DOHH2 (cell line): ENCODE measurements around the gene GYG2.

ENCODE experiments used
- H3F3A ChIP-seq: fragments of 200-600 bp; sonication (generic), shearing (Covaris generic); 2 replicates; pipeline ENCODE4 v1.6.0; 2016; ENCODE audit warnings: antibody characterized with exemption, mild to moderate bottlenecking; ENCODE audit not compliant: control insufficient read depth, insufficient read depth
- H3K27ac ChIP-seq: fragments of 200-600 bp; sonication (generic); 2 replicates; pipeline ENCODE4 v1.5.1; 2014; ENCODE audit warnings: low read depth, mild to moderate bottlenecking, low read length, moderate library complexity
- H3K27me3 ChIP-seq: fragments of 200-600 bp; sonication (generic); 2 replicates; pipeline ENCODE4 v1.6.1; 2014; ENCODE audit warnings: mild to moderate bottlenecking, low read length, mixed read lengths; ENCODE audit not compliant: control insufficient read depth
- H3K36me3 ChIP-seq: fragments of 200-600 bp; sonication (generic); 2 replicates; pipeline ENCODE4 v1.6.1; 2014; ENCODE audit warnings: mild to moderate bottlenecking, low read length, moderate library complexity, mixed read lengths; ENCODE audit not compliant: control insufficient read depth
- H3K4me1 ChIP-seq: fragments of 200-600 bp; sonication (generic); 2 replicates; pipeline ENCODE4 v1.6.1; 2014; ENCODE audit warnings: mild to moderate bottlenecking, low read length, mixed read lengths; ENCODE audit not compliant: control insufficient read depth
- H3K4me2 ChIP-seq: fragments of 200-600 bp; sonication (generic); 2 replicates; pipeline ENCODE4 v1.6.0; 2014; ENCODE audit warnings: mild to moderate bottlenecking, low read length, moderate library complexity
- H3K4me3 ChIP-seq: fragments of 200-600 bp; sonication (generic); 2 replicates; pipeline ENCODE4 v1.5.1; 2014; ENCODE audit warnings: mild to moderate bottlenecking, low read length, mixed read lengths
- H3K79me2 ChIP-seq: fragments of 200-600 bp; sonication (generic); 2 replicates; pipeline ENCODE4 v1.6.1; 2014; ENCODE audit warnings: mild to moderate bottlenecking, low read length, mixed read lengths; ENCODE audit not compliant: control insufficient read depth
- H3K9me2 ChIP-seq: fragments of 200-600 bp; sonication (generic); replicated peaks from 2 replicates; pipeline ENCODE4 v1.6.1; 2014; ENCODE audit warnings: mild to moderate bottlenecking, low read length, mixed read lengths; ENCODE audit not compliant: control insufficient read depth
- H3K9me3 ChIP-seq: fragments of 200-600 bp; sonication (generic); 2 replicates; pipeline ENCODE4 v1.6.1; 2014; ENCODE audit warnings: antibody characterized with exemption, low read length, mixed read lengths; ENCODE audit not compliant: control insufficient read depth, insufficient read depth
- H4K20me1 ChIP-seq: fragments of 200-600 bp; sonication (generic); 2 replicates; pipeline ENCODE4 v1.6.0; 2014; ENCODE audit warnings: low read depth, mild to moderate bottlenecking, antibody characterized with exemption, low read length, moderate library complexity; ENCODE audit not compliant: control insufficient read depth, insufficient read depth
- EZH2phosphoT487 ChIP-seq: fragments of 200-600 bp; sonication (generic); IDR thresholded peaks from 2 replicates; pipeline ENCODE4 v1.6.1; 2017; ENCODE audit warnings: borderline replicate concordance, mild to moderate bottlenecking, antibody characterized with exemption, low read length, moderate library complexity, mixed read lengths
- TF ChIP-seq, protein P1 (sequence below): fragments of 200-600 bp; sonication (generic); IDR thresholded peaks from one replicate; pipeline ENCODE4 v1.5.1; 2014; ENCODE audit warnings: antibody characterized with exemption, mild to moderate bottlenecking, low read depth, low read length; ENCODE audit not compliant: poor library complexity, severe bottlenecking

GYG2 gene

DNA sequence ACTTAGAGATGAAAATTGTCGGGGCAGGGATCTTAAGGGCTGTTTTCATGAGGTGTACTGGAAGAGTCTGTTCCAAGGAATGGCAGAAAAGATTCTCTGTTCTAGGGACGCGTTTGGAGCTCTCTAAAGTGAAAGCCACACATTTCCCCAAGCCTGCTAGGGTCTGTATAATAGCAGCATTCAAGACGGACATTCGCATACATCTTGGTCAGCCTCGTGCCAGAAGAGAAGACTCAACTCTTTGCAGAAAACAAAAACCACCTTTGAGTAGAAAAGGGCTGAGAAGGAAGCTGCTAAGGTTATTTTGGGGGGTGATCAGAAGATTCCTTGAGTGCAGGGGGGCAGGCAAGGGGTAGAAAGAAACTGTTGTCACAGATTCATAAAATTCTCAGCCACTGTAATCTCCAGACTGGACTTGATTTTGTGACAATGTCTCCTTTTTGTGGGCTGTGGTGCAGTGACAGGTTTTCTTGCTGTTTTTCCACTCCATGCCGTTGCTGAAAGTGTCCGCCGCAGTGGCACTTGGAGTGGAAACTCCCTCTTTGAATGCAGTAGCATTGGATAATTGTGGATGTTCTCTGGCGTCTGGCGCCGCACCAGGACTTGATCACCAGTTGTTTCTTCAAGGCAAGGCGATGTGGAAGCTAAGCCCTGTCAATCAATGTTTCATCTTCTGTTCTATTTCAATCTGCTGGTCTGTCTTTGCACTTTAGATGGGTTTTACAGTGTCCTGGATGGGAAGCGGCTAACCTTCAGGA is 2.9 kb downstream of the GYG2 start:
- H3K9me2 ChIP-seq, result no peaks in the 10 kb centered on the region
- no peak overlapping the region for H3K27ac ChIP-seq
- H4K20me1 ChIP-seq, result no peaks in the 10 kb centered on the region
- no peaks in the 10 kb centered on the region for H3K36me3 ChIP-seq
- H3K79me2 ChIP-seq, result no peaks in the 10 kb centered on the region
- H3F3A ChIP-seq, result no peaks in the 10 kb centered on the region
- TF ChIP-seq, protein P1, sequence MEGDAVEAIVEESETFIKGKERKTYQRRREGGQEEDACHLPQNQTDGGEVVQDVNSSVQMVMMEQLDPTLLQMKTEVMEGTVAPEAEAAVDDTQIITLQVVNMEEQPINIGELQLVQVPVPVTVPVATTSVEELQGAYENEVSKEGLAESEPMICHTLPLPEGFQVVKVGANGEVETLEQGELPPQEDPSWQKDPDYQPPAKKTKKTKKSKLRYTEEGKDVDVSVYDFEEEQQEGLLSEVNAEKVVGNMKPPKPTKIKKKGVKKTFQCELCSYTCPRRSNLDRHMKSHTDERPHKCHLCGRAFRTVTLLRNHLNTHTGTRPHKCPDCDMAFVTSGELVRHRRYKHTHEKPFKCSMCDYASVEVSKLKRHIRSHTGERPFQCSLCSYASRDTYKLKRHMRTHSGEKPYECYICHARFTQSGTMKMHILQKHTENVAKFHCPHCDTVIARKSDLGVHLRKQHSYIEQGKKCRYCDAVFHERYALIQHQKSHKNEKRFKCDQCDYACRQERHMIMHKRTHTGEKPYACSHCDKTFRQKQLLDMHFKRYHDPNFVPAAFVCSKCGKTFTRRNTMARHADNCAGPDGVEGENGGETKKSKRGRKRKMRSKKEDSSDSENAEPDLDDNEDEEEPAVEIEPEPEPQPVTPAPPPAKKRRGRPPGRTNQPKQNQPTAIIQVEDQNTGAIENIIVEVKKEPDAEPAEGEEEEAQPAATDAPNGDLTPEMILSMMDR, result no peak
- TF ChIP-seq EZH2phosphoT487, result no peak
- H3K4me1 ChIP-seq, result no peaks in the 10 kb centered on the region
- no peaks in the 10 kb centered on the region for H3K27me3 ChIP-seq
- H3K4me2 ChIP-seq, result no peak overlapping the region
- H3K9me3 ChIP-seq, result no peaks in the 10 kb centered on the region
- no peak overlapping the region for H3K4me3 ChIP-seq

DNA sequence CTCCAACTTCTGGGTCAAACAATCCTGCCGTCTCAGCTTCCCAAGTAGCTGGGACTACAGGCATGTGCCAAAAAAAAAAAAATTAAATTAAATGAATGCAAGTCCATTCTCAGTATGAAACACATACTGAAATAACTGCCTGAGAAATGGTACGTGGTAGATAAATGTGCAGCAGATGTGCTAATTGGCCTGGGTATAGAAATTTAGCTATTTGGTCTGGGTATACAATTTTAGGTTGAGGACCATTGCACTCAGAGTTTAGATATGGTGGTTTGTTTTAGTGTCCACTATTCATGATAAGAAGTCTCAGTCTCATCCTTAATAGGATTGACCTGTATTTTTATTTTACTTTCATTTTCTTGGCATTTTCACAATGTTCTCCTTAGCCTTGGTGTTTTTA is 9.2 kb downstream of the GYG2 start:
- H3K4me3 ChIP-seq, result no peak overlapping the region
- no peaks in the 10 kb centered on the region for H3K4me1 ChIP-seq
- no peak for TF ChIP-seq EZH2phosphoT487
- TF ChIP-seq, protein P1, result no peak
- H4K20me1 ChIP-seq, result no peaks in the 10 kb centered on the region
- no peak overlapping the region for H3K4me2 ChIP-seq
- H3K9me3 ChIP-seq, result no peaks in the 10 kb centered on the region
- H3K27ac ChIP-seq, result no peak overlapping the region
- H3F3A ChIP-seq, result no peaks in the 10 kb centered on the region
- no peaks in the 10 kb centered on the region for H3K27me3 ChIP-seq
- no peaks in the 10 kb centered on the region for H3K36me3 ChIP-seq
- no peaks in the 10 kb centered on the region for H3K79me2 ChIP-seq
- no peaks in the 10 kb centered on the region for H3K9me2 ChIP-seq

DNA sequence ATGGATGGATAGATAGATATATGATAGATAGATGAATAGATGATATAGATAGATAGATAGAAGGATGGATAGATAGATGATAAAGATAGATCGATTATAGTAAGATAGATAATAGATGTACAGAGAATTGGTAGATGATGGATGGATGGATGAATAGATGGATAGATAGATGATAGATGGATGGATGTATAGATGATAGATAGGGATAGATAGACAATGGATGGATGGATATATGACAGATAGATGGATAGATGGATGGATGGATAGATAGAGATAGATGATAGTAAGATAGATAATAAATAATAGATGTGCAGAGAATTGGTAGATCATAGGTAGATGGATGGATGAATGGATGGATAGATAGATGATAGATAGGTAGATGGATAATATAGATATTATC is 12.2 kb downstream of the GYG2 start:
- H3K9me2 ChIP-seq, result no peaks in the 10 kb centered on the region
- H3K79me2 ChIP-seq, result no peaks in the 10 kb centered on the region

More for the DNA sequence above, 12.2 kb downstream of the GYG2 start:
- no peaks in the 10 kb centered on the region for H3F3A ChIP-seq
- TF ChIP-seq, protein P1, result no peak
- no peak for TF ChIP-seq EZH2phosphoT487
- no peaks in the 10 kb centered on the region for H4K20me1 ChIP-seq
- no peaks in the 10 kb centered on the region for H3K9me3 ChIP-seq
- no peaks in the 10 kb centered on the region for H3K36me3 ChIP-seq
- H3K4me1 ChIP-seq, result no peaks in the 10 kb centered on the region
- H3K4me3 ChIP-seq, result no peak overlapping the region
- no peaks in the 10 kb centered on the region for H3K27me3 ChIP-seq
- H3K27ac ChIP-seq, result no peak overlapping the region
- H3K4me2 ChIP-seq, result no peak overlapping the region
